CD4-positive, CD25-positive, alpha-beta regulatory T cell (primary cell): ENCODE results near the gene SSRP1. TPM values are rescaled to one million over a fixed set of nuclear protein-coding genes. Genes with fewer than 3 reads are reported as not detected.
A peak's percentile ranks its signal among the peaks of the same experiment; 100 is the strongest.

Experiments
- ATAC-seq, 2 donors: fragments of 150-1000 bp; cut with Tn5 transposase; one replicate each; pipeline ENCODE4 v1.10.0; 2021; ENCODE audit warnings: low read depth in 2 of 2, moderate number of reproducible peaks in 2 of 2, moderate library complexity in 1 of 2
- DNase-seq, 3 donors: peaks; one replicate each; pipeline versions ENCODE4 v3.0.0 to v3.0.0-alpha.2; 2012 to 2022; ENCODE audit warnings: mixed read lengths in 1 of 3
- H3K27ac ChIP-seq: one replicate; pipeline ENCODE4 v1.7.0; 2013; ENCODE audit warnings: mild to moderate bottlenecking, low read length; ENCODE audit not compliant: insufficient read depth, poor library complexity, severe bottlenecking
- H3K27me3 ChIP-seq: one replicate; pipeline ENCODE4 v1.7.0; 2013; ENCODE audit warnings: low read length; ENCODE audit not compliant: control insufficient read depth, insufficient read depth
- H3K36me3 ChIP-seq: one replicate; pipeline ENCODE4 v1.7.0; 2013; ENCODE audit warnings: mild to moderate bottlenecking, low read length, moderate library complexity; ENCODE audit not compliant: control insufficient read depth, insufficient read depth
- H3K4me1 ChIP-seq: 2 replicates; pipeline ENCODE4 v1.7.0; 2013; ENCODE audit warnings: mild to moderate bottlenecking, low read length; ENCODE audit not compliant: insufficient read depth, control insufficient read depth, poor library complexity, severe bottlenecking
- H3K4me3 ChIP-seq: one replicate; pipeline ENCODE4 v1.7.0; 2013; ENCODE audit warnings: low read depth, mild to moderate bottlenecking, low read length, moderate library complexity
- H3K9me3 ChIP-seq, 2 experiments: 1 replicate in 1 of 2; 2 replicates in 1 of 2; pipeline ENCODE4 v1.7.0; 2013; ENCODE audit warnings: low read length in 2 of 2, mild to moderate bottlenecking in 1 of 2, moderate library complexity in 1 of 2; ENCODE audit not compliant: control insufficient read depth in 2 of 2
- H3K27ac Mint-ChIP-seq, 3 donors: one replicate each; pipeline ENCODE4 v1.8.0; 2020 to 2022; ENCODE audit warnings: mild to moderate bottlenecking in 3 of 3, mixed read lengths in 3 of 3, moderate library complexity in 2 of 3
- H3K27me3 Mint-ChIP-seq: one replicate; pipeline ENCODE4 v1.8.0; 2022; ENCODE audit warnings: mild to moderate bottlenecking, mixed read lengths
- H3K36me3 Mint-ChIP-seq: one replicate; pipeline ENCODE4 v1.8.0; 2020; ENCODE audit warnings: mixed read lengths
- H3K4me1 Mint-ChIP-seq, 4 donors: one replicate each; pipeline ENCODE4 v1.8.0; 2020 to 2022; ENCODE audit warnings: mixed read lengths in 4 of 4, mild to moderate bottlenecking in 1 of 4
- H3K4me3 Mint-ChIP-seq, 4 donors: one replicate each; pipeline ENCODE4 v1.8.0; 2020 to 2022; ENCODE audit warnings: mild to moderate bottlenecking in 4 of 4, mixed read lengths in 4 of 4, moderate library complexity in 3 of 4
- H3K9me3 Mint-ChIP-seq, 7 donors: one replicate each; pipeline ENCODE4 v1.8.0; 2020 to 2022; ENCODE audit warnings: mixed read lengths in 7 of 7, mild to moderate bottlenecking in 3 of 7, moderate library complexity in 2 of 7
- polyA plus RNA-seq, 4 donors: library from polyadenylated mRNA; unstranded; fragments of 300-500 nt; fragmentation: Illumina TruSeq; gene quantifications; one replicate each; pipeline ENCODE4 v1.2.3, GENCODE V29; 2021
- total RNA-seq: library from RNA; stranded (reverse); gene quantifications from one replicate; pipeline ENCODE4 v1.2.3, GENCODE V29; 2022

SSRP1 gene
- total and polyA plus RNA-seq, 5 donors from 2014 or later: 20.5 to 54.6 (median 28.9) TPM

DNA sequence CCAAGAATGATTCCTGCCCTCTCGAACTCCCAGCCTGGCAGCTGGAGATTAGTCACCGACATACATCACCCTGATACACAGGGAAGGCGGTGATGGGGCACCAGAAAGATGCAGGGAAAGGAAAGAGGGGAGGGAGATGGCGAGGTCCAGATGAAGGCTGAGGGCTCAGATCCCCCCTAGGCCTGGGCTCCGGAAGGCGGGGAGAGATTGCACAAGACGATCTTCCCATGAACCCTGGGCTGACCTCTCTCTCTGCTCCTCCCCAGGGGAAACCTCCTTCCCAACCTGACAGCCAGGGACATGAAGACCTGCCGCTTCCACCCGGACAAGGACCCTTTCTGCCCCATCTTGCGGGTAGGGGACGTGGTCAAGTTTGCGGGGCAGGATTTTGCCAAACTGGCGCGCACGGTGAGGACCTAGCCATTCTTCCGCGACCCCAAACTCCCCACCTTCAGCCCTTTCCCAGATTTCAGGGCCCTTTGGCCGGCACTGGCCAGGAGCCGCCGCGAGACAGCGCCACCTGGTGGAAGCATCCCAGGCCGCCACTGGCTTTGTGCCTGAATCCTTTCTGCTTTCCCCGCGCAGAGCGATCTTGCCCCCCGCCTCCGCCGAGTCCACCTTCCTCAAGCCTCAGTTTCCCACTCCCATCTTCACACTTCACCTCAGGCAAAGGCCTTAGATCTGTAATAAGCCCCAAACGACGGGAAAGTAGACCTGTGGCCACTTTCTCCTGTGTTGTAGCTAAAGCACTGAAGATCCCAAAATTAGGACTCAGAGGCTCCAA, 14.0 kb upstream of the SSRP1 start:
- Histone ChIP-seq H3K36me3 (no peaks in the 10 kb centered on the region), H3K4me1 (peaks cover 4% of the 10 kb centered on the region), H3K9me3 (peaks cover 0 to 3% of the 10 kb centered on the region in 2 experiments), H3K4me3 (no peak overlapping the region), H3K27ac (no peak overlapping the region), H3K27me3 (no peaks in the 10 kb centered on the region)
- Mint-ChIP-seq H3K4me1 (peaks cover 0 to 8% (median 2%) of the 10 kb centered on the region in 4 donors), H3K36me3 (no peaks in the 10 kb centered on the region), H3K27me3 (peaks cover 13% of the 10 kb centered on the region), H3K4me3 (no peak overlapping the region), H3K9me3 (peaks cover 0 to 2% (median 0%) of the 10 kb centered on the region in 7 donors), H3K27ac (peak overlapping the region in 1 of 3 donors; percentile 48)
- DNase-seq (peak; percentile 34 to 44 (median 39)), ATAC-seq (peak in 1 of 2 donors; percentile 24)

- no peak for ATAC-seq
- no peaks in the 10 kb centered on the region for H3K27me3 ChIP-seq
- Mint-ChIP-seq H3K9me3 (peaks cover 0 to 2% (median 0%) of the 10 kb centered on the region in 7 donors), H3K36me3 (no peaks in the 10 kb centered on the region), H3K27ac (no peak overlapping the region), H3K4me1 (peaks cover 0 to 8% (median 2%) of the 10 kb centered on the region in 4 donors), H3K27me3 (peaks cover 5% of the 10 kb centered on the region), H3K4me3 (no peak overlapping the region)
- no peaks in the 10 kb centered on the region for H3K36me3 ChIP-seq
- peaks cover 0 to 3% of the 10 kb centered on the region in 2 experiments for H3K9me3 ChIP-seq
- H3K4me1 ChIP-seq: peaks cover 4% of the 10 kb centered on the region
- DNase-seq: no peak
- H3K27ac ChIP-seq: no peak overlapping the region
- no peak overlapping the region for H3K4me3 ChIP-seq
Measured at GRCh38 chr11:57348636-57349313, 13.1 kb upstream of the SSRP1 start.

DNA sequence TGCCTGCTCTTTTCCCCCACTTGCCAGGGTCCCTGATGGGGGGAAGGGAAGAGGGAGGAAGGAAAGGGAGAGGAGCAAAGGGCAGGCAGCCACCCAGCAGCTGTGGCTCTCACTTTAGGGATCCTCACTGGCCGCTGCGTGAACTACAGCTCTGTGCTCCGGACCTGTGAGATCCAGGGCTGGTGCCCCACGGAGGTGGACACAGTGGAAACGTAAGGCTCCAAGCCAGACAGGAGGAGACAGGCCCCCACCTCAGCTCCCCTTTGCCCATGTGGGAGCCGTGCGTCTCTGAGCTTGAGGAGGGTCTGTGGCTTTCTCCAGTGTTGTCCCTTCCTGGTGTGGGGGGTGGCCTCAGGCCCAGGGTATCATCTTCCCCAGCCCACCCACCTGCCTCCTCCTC, 12.4 kb upstream of the SSRP1 start:
- H3K4me1 Mint-ChIP-seq: peaks cover 0 to 8% (median 2%) of the 10 kb centered on the region in 4 donors
- peaks cover 4% of the 10 kb centered on the region for H3K4me1 ChIP-seq
- ATAC-seq (no peak), DNase-seq (no peak)
- H3K4me3 ChIP-seq: no peak overlapping the region
- H3K36me3 ChIP-seq: no peaks in the 10 kb centered on the region
- peak overlapping the region in 1 of 4 donors; percentile 15 for H3K4me3 Mint-ChIP-seq
- H3K9me3 ChIP-seq: peaks cover 0 to 3% of the 10 kb centered on the region in 2 experiments
- H3K9me3 Mint-ChIP-seq: peaks cover 0 to 2% (median 0%) of the 10 kb centered on the region in 7 donors
- no peak overlapping the region for H3K27ac ChIP-seq
- H3K36me3 Mint-ChIP-seq: no peaks in the 10 kb centered on the region
- H3K27me3 Mint-ChIP-seq: peaks cover 6% of the 10 kb centered on the region
- no peaks in the 10 kb centered on the region for H3K27me3 ChIP-seq
- no peak overlapping the region for H3K27ac Mint-ChIP-seq

- H3K4me1 ChIP-seq: peaks cover 4% of the 10 kb centered on the region
- H3K4me3 Mint-ChIP-seq: no peak overlapping the region
- no peak overlapping the region for H3K27ac ChIP-seq
- ATAC-seq (no peak), DNase-seq (no peak)
- no peak overlapping the region for H3K4me3 ChIP-seq
- peaks cover 0 to 8% (median 2%) of the 10 kb centered on the region in 4 donors for H3K4me1 Mint-ChIP-seq
- peak overlapping the region in 1 of 3 donors; percentile 46 for H3K27ac Mint-ChIP-seq
- peaks cover 0 to 2% (median 0%) of the 10 kb centered on the region in 7 donors for H3K9me3 Mint-ChIP-seq
- peaks cover 9% of the 10 kb centered on the region for H3K27me3 Mint-ChIP-seq
- no peaks in the 10 kb centered on the region for H3K36me3 ChIP-seq
- H3K36me3 Mint-ChIP-seq: no peaks in the 10 kb centered on the region
- peaks cover 0 to 3% of the 10 kb centered on the region in 2 experiments for H3K9me3 ChIP-seq
- H3K27me3 ChIP-seq: no peaks in the 10 kb centered on the region
Measured at GRCh38 chr11:57347336-57347735, 11.6 kb upstream of the SSRP1 start.

- Histone ChIP-seq H3K36me3 (no peaks in the 10 kb centered on the region), H3K4me3 (no peak overlapping the region), H3K27ac (no peak overlapping the region), H3K27me3 (peaks cover 3% of the 10 kb centered on the region), H3K9me3 (no peaks in the 10 kb centered on the region), H3K4me1 (peaks cover 4% of the 10 kb centered on the region)
- Mint-ChIP-seq H3K27ac (no peak overlapping the region), H3K9me3 (no peaks in the 10 kb centered on the region), H3K4me1 (peaks cover 0 to 8% (median 2%) of the 10 kb centered on the region in 4 donors), H3K27me3 (peaks cover 10% of the 10 kb centered on the region), H3K36me3 (no peaks in the 10 kb centered on the region), H3K4me3 (peak overlapping the region in 1 of 4 donors; percentile 30)
- DNase-seq (peak; percentile 63 to 65 (median 63)), ATAC-seq (peak; percentile 72 to 78)
Measured at GRCh38 chr11:57345555-57346211, 10.0 kb upstream of the SSRP1 start.

GRCh38 chr11:57344826-57345225, 9.1 kb upstream of the SSRP1 start:
- Mint-ChIP-seq H3K36me3 (no peaks in the 10 kb centered on the region), H3K9me3 (no peaks in the 10 kb centered on the region), H3K27ac (no peak overlapping the region), H3K4me1 (peaks cover 0 to 6% (median under 1%) of the 10 kb centered on the region in 4 donors), H3K4me3 (no peak overlapping the region), H3K27me3 (peaks cover 15% of the 10 kb centered on the region)
- no peaks in the 10 kb centered on the region for H3K36me3 ChIP-seq
- H3K27ac ChIP-seq: no peak overlapping the region
- ATAC-seq: no peak
- H3K9me3 ChIP-seq: no peaks in the 10 kb centered on the region
- H3K27me3 ChIP-seq: peaks cover 6% of the 10 kb centered on the region
- peaks cover 2% of the 10 kb centered on the region for H3K4me1 ChIP-seq
- no peak for DNase-seq
- no peak overlapping the region for H3K4me3 ChIP-seq

DNA sequence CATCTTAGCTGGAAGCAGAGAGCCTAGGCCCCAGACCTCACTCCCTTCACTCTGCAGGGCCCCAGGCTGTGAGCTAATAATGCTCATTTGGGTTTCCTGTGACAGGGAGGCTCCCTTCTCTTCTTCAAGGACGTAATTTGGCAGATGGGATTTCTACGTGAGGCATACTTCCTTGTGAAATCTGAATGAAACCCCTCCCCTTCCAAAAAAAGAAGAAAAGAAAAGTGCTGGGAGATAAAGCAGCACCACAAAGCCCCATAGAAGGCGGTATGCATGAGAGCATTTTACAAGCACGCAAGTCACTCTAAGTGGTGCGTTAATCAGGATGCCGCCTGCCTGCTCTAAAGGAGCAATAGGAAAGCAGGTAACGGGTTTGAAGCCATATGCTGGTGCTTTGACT, 8.1 kb upstream of the SSRP1 start:
- H3K27ac Mint-ChIP-seq: no peak overlapping the region
- peaks cover 12% of the 10 kb centered on the region for H3K27me3 Mint-ChIP-seq
- H3K4me3 ChIP-seq: no peak overlapping the region
- no peak overlapping the region for H3K27ac ChIP-seq
- DNase-seq (no peak), ATAC-seq (no peak)
- H3K4me1 ChIP-seq: no peaks in the 10 kb centered on the region
- no peak overlapping the region for H3K4me3 Mint-ChIP-seq
- no peaks in the 10 kb centered on the region for H3K36me3 ChIP-seq
- no peaks in the 10 kb centered on the region for H3K36me3 Mint-ChIP-seq
- no peaks in the 10 kb centered on the region for H3K9me3 Mint-ChIP-seq
- no peaks in the 10 kb centered on the region for H3K9me3 ChIP-seq
- peaks cover 6% of the 10 kb centered on the region for H3K27me3 ChIP-seq
- H3K4me1 Mint-ChIP-seq: peaks cover 0 to 4% (median under 1%) of the 10 kb centered on the region in 4 donors
